Dermis microvascular lymphatic vessel endothelial cell (primary cell): ENCODE results near the gene CNOT4. TPM values are rescaled to one million over a fixed set of nuclear protein-coding genes. Genes with fewer than 3 reads are reported as not detected.

Experiments used
- DNase-seq, 2 donors: peaks; one replicate each; pipeline versions ENCODE4 v3.0.0 to v3.0.0-alpha.2; 2010; ENCODE audit warnings: low read depth in 2 of 2
- total RNA-seq: library from RNA; depleted of rRNA; stranded (reverse); fragments of >200 nt; gene quantifications from 2 replicates; pipeline ENCODE4 v1.2.1, GENCODE V29; 2014

The CNOT4 gene
- total RNA-seq, 1 donor from 2014 or later, result 5.8 TPM

- DNase-seq, result no peak
Observed at GRCh38 chr7:135405969-135406368, 103.9 kb downstream of the CNOT4 start.

- no peak for DNase-seq
Observed at GRCh38 chr7:135403302-135403701, 106.6 kb downstream of the CNOT4 start.

- DNase-seq, result no peak
Observed at GRCh38 chr7:135397689-135398088, 112.2 kb downstream of the CNOT4 start.

DNA sequence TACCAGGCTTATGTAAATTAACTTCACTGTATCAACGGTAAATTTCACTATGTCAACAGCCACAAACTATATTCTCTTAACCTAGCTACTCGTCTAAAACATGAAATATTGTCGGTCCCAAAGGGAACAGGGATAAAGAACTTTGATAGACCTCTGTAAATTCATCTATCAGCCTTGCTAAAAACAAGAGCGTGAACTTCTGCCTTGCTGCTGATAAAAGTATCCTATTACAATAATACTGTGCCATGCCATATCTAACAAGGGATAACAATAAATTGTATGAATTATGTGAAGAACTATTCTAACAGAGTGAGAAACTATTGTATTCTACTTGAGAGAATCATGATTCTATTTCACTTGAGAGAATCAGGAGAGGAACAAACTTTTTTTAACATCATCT lies 117.2 kb downstream of the CNOT4 start:
- DNase-seq, result no peak

DNA sequence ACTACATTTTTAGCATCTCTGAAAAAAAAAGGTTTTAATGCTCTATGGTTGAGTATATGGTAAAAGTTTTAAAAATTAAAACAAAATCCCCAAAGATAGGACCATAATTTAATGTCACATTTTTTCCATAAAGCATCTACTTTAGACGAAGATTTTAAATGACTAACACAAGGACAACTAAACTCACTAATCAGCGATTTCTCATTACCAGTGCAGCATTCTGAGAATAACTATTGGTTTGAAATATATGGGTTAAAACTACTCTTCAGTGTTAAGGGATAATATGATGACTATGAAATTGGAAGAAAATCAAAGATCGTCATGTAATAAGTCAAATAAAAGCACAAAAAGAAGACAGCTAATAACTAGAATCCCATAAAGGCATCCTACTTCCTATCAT lies 118.4 kb downstream of the CNOT4 start:
- no peak for DNase-seq

DNA sequence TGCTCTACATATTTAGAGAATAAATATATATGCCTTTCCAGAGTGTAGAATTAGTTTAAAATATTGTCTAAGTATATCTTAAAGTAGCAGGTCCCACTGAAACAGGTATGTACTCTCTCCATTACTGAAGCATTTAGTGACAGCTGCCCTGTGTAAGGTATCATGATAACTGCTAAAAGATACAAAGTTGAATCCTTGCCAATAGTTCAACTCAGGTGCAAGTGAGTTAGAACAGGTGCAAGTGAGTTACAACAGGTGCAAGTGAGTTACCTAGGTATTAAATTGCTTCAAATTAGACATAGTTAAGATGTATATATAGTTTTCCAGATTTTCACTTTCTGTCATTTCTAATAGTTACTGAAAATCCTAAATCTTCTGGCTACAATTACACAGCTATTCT lies 119.1 kb downstream of the CNOT4 start:
- DNase-seq, result no peak

- DNase-seq, result peak in 1 of 2 donors; percentile 67
Observed at GRCh38 chr7:135389971-135390370, 119.9 kb downstream of the CNOT4 start.

- DNase-seq, result no peak
Observed at GRCh38 chr7:135388616-135389015, 121.3 kb downstream of the CNOT4 start.

GRCh38 chr7:135386776-135387175 lies 123.1 kb downstream of the CNOT4 start:
- DNase-seq, result no peak

DNA sequence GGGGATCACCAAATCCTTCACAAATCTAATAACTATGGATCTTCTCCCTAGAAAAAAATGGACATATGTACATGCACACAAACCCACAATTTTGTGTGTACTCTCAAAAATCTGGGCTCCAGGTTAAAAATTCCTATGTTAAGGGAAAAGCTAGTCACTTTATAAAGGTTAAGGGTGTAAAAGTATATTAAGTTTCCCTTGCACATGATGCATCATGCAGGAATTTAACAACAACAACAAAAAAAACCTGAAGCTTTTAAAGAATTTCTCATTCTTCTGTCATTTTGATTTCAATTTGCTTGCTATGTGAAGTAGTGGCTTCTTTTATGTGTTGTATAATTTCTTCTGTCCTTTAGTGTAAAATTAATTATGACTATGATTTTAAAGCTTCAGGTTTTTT lies 123.7 kb downstream of the CNOT4 start:
- DNase-seq, result no peak

- DNase-seq, result peak in 1 of 2 donors; percentile 11
Observed at GRCh38 chr7:135385209-135385608, 124.7 kb downstream of the CNOT4 start.

- DNase-seq, result no peak
Observed at GRCh38 chr7:135383525-135384175, 126.3 kb downstream of the CNOT4 start.

- no peak for DNase-seq
Observed at GRCh38 chr7:135382173-135382572, 127.7 kb downstream of the CNOT4 start.

DNA sequence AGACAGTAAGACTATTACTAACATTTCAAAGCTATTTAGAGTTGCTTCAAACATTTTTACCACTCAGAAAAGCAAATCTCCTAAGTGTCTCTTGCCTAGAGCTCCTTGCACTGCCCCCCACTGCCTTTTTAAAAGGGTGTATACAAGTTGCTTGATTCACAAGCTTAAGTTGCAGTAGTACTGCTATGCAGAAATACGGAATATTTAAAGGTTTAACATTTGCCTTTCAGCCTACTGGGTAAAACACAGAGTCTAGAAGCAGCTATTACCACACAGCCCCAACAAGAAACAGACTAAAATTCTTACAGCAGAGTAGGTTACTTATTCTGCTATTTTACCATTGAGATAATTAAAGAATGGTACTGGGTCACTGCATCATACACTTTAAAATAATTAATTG lies 128.5 kb downstream of the CNOT4 start:
- no peak for DNase-seq

GRCh38 chr7:135380351-135380750 lies 129.6 kb downstream of the CNOT4 start:
- no peak for DNase-seq

- no peak for DNase-seq
Observed at GRCh38 chr7:135377171-135377570, 132.7 kb downstream of the CNOT4 start.

DNA sequence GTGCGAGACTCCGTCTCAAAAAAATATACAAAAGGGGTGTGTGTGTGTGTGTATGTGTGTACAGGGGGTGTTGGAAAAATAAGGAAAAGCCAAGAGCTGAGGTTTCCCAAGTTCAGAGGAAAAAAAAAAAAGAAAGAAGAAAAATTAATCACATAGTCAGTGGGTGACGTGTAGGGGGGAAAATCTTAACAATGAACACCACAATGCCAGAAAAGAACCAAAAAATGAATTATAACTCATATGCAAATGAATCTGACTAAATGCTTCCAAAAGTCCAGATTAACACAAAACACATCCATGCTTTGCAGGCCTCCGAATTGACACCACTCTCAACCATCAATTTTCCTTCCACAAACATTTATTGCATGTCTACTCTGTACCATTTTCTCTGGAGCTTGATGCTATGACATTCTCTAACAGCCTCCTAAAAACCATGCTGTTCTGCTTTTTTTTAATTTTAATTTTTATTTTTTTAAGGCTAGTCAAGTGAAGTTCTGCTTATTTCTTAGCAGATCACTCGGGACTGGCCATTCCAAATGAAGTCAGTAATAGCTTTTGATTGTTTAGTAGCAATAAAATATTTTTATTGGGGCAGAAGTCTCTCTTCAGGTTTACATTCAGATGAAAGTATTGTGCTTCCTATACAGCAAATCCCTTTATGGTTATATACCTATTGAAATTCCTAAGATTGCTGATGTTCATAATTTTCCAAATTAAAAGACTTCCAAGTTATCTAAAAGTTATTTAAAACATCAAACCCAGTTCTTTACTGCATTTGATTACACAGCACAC lies 133.8 kb downstream of the CNOT4 start:
- DNase-seq, result no peak

DNA sequence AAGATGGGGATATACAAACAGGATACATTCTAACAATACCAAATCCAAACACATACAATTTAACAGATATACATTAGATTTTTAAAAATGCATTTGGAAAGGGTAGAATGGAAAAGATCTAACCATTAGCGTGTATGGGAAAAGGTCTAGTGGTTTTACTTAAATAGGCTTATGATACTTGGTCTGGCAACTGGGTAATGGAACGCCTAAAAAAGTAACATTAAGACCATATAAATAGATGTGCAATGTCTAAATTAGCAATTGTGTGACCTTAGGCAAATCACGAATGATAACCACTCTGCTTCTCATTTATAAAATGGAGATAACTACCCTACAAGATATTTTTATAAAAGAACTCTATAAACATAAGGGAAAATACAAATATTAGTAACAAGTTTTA lies 135.2 kb downstream of the CNOT4 start:
- DNase-seq, result no peak

- no peak for DNase-seq
Observed at GRCh38 chr7:135372222-135372621, 137.7 kb downstream of the CNOT4 start.

DNA sequence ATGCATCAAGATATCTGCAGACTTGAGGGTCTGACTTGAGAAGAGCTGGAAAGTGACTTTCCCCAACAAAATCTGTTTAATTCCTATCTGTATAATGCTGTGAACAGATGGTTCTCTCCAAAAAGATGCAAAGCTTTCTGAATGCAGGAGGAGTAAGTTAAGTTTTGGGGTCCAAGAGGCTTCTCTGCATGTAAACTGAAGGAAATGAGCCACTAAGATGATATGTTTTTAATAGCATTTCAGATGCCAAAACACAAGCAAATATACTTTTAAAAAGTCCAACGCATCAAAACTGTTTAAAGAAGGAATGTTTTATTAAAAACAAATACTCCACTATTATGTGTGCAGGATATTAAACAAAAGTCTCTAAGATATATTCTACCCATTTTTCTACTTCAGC lies 139.2 kb downstream of the CNOT4 start:
- DNase-seq, result no peak

DNA sequence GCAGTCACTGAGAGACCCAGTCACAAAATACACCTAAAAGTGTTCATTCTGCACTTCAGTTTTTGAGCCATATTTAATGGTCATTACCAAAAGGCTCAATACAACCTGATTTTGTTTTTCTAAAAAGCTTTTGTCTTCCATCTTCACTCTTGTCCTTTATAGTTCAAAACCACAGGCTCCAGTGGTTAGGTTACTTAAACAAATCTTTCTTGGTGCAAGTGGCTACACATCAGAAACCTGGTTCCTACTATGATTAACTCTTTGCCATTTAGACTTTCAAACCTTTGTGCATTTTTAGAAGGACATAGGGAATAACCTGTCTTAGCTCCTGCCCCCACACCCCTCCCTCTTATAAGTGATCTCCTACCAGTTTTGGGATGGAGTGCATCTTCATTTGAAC lies 140.5 kb downstream of the CNOT4 start:
- DNase-seq, result no peak

- DNase-seq, result peak in 1 of 2 donors; percentile 15
Observed at GRCh38 chr7:135368416-135369186, 141.3 kb downstream of the CNOT4 start.
